B cell (primary cell): ENCODE data around the gene FABP6. TPM values are rescaled to one million over a fixed set of nuclear protein-coding genes. Genes with fewer than 3 reads are reported as not detected.

Experiments
- ATAC-seq: fragments of 200-7000 bp; cut with Tn5 transposase; one replicate; pipeline ENCODE4 v1.10.0; 2021; ENCODE audit warnings: low read depth, mild to moderate bottlenecking, moderate number of reproducible peaks, moderate library complexity
- CTCF ChIA-PET: fragments of 350-600 bp; sonication (Branson Sonifier 250); formaldehyde crosslinking; loops from one replicate; lab custom pipeline; 2021; ENCODE audit warnings: antibody characterized with exemption, inconsistent platforms; lab: Charles Lee
- POLR2A ChIA-PET: fragments of 350-600 bp; sonication (Branson Sonifier 250); formaldehyde crosslinking; loops from one replicate; lab custom pipeline; 2021; ENCODE audit warnings: antibody characterized with exemption; lab: Charles Lee
- DNase-seq: peaks from one replicate; pipeline ENCODE4 v3.0.0; 2013
- H2AFZ ChIP-seq: 2 replicates; pipeline ENCODE4 v1.6.1; 2012; ENCODE audit warnings: mild to moderate bottlenecking, low read depth, low read length; ENCODE audit not compliant: insufficient read depth, poor library complexity, severe bottlenecking
- H3K27ac ChIP-seq, 2 donors: 1 replicate in 1 of 2; 2 replicates in 1 of 2; pipeline ENCODE4 v1.5.1; 2012 to 2013; ENCODE audit warnings: low read length in 2 of 2, mild to moderate bottlenecking in 2 of 2, moderate library complexity in 1 of 2
- H3K27me3 ChIP-seq, 4 experiments: fragments of 200-600 bp in 1 of 4; sonication (generic) in 1 of 4; replicated peaks in 1 of 4; 1 replicate in 2 of 4; 2 replicates in 2 of 4; pipeline versions ENCODE4 v1.6.1 to v1.7.0; 2013 to 2016; ENCODE audit warnings: low read length in 3 of 4, mild to moderate bottlenecking in 2 of 4, mixed read lengths in 1 of 4, moderate library complexity in 1 of 4; ENCODE audit not compliant: insufficient read depth in 4 of 4, control insufficient read depth in 3 of 4; ENCODE audit errors: control extremely low read depth in 1 of 4
- H3K36me3 ChIP-seq, 2 experiments: replicated peaks in 1 of 2; 1 replicate in 1 of 2; 2 replicates in 1 of 2; pipeline versions ENCODE4 v1.6.1 to v1.7.1; 2013; ENCODE audit warnings: low read length in 1 of 2; ENCODE audit not compliant: insufficient read depth in 2 of 2, control insufficient read depth in 1 of 2; ENCODE audit errors: control extremely low read depth in 1 of 2, extremely low read depth in 1 of 2
- H3K4me1 ChIP-seq, 2 donors: fragments of 200-600 bp in 1 of 2; sonication (generic) in 1 of 2; 1 replicate in 1 of 2; 2 replicates in 1 of 2; pipeline versions ENCODE4 v1.5.1 to v1.6.1; 2013 to 2017; ENCODE audit warnings: low read length in 2 of 2; ENCODE audit not compliant: control insufficient read depth in 2 of 2, insufficient read depth in 2 of 2
- H3K4me2 ChIP-seq: replicated peaks from 2 replicates; pipeline ENCODE3; 2012; ENCODE audit warnings: mild to moderate bottlenecking, low read depth, low read length; ENCODE audit not compliant: poor library complexity, severe bottlenecking
- H3K4me3 ChIP-seq, 5 experiments: fragments of 200-600 bp in 1 of 5; sonication (generic) in 1 of 5; 1 replicate in 3 of 5; 2 replicates in 2 of 5; pipeline versions ENCODE4 v1.5.1 to v1.7.0; 2011 to 2016; ENCODE audit warnings: low read length in 4 of 5, mild to moderate bottlenecking in 4 of 5, low read depth in 2 of 5, control low read depth in 1 of 5, moderate library complexity in 1 of 5; ENCODE audit not compliant: insufficient read depth in 1 of 5; ENCODE audit errors: control extremely low read depth in 1 of 5, extremely low read depth in 1 of 5
- H3K79me2 ChIP-seq: fragments of 200-600 bp; sonication (generic); one replicate; pipeline ENCODE4 v1.6.0; 2016; ENCODE audit warnings: low read length; ENCODE audit not compliant: control insufficient read depth, insufficient read depth
- H3K9ac ChIP-seq: fragments of 200-600 bp; sonication (generic); 2 replicates; pipeline ENCODE4 v1.6.1; 2017; ENCODE audit warnings: mild to moderate bottlenecking, low read length, moderate library complexity
- H3K9me3 ChIP-seq, 3 donors: one replicate each; pipeline versions ENCODE4 v1.6.1 to v1.7.1; 2013; ENCODE audit warnings: low read length in 2 of 3; ENCODE audit not compliant: control insufficient read depth in 2 of 3, insufficient read depth in 1 of 3; ENCODE audit errors: control extremely low read depth in 1 of 3
- H4K20me1 ChIP-seq: 2 replicates; pipeline ENCODE4 v1.6.0; 2012; ENCODE audit warnings: mild to moderate bottlenecking, low read length; ENCODE audit not compliant: insufficient read depth, control insufficient read depth, poor library complexity, severe bottlenecking
- H3K27ac Mint-ChIP-seq: one replicate; pipeline ENCODE4 v1.8.0; 2021; ENCODE audit warnings: mixed read lengths
- H3K27me3 Mint-ChIP-seq: one replicate; pipeline ENCODE4 v1.8.0; 2021; ENCODE audit warnings: mixed read lengths
- H3K4me1 Mint-ChIP-seq: one replicate; pipeline ENCODE4 v1.8.0; 2021; ENCODE audit warnings: mixed read lengths
- H3K4me3 Mint-ChIP-seq: one replicate; pipeline ENCODE4 v1.8.0; 2021; ENCODE audit warnings: mixed read lengths
- H3K9me3 Mint-ChIP-seq: one replicate; pipeline ENCODE4 v1.8.0; 2022; ENCODE audit warnings: mixed read lengths; ENCODE audit not compliant: insufficient read depth
- CTCF ChIP-seq: fragments of 200-600 bp; IDR thresholded peaks from one replicate; pipeline ENCODE4 v1.8.0; 2022; ENCODE audit warnings: antibody characterized with exemption, mild to moderate bottlenecking
- EZH2 ChIP-seq: IDR thresholded peaks from 2 replicates; pipeline ENCODE4 v1.6.1; 2012; ENCODE audit warnings: borderline replicate concordance, low read depth, mild to moderate bottlenecking, moderate library complexity, low read length; ENCODE audit not compliant: insufficient read depth, poor library complexity, severe bottlenecking
- WGBS: methylation state at CpG from one replicate; pipeline ENCODE4 v1.1.5; 2013; ENCODE audit warnings: missing lambda C conversion rate; ENCODE audit not compliant: insufficient coverage; 5-methylcytosine and 5-hydroxymethylcytosine counted together
- intact Hi-C: fragments of 100-400 bp; cut with micrococcal nuclease; formaldehyde crosslinking; loops from one replicate; pipeline ENCODE4 v1.10.0; 2022
- polyA plus RNA-seq: library from polyadenylated mRNA; depleted of rRNA; stranded (reverse); fragments of >200 nt; gene quantifications from 2 replicates; pipeline ENCODE4 v1.2.3, GENCODE V29; 2012
- total RNA-seq, 2 donors: library from RNA; stranded (reverse); fragments of 120-200 nt in 1 of 2; gene quantifications; 1 replicate in 1 of 2; 2 replicates in 1 of 2; pipeline versions ENCODE4 v1.2.3 to v1.2.4, GENCODE V29; 2013 to 2022

FABP6 gene
- total and polyA plus RNA-seq, 2 donors (not counting 1 experiment from before 2014, with no cell fraction given) = not detected

GRCh38 chr5:160198146-160198545, 31.2 kb upstream of the FABP6 start:
- Histone ChIP-seq H3K27me3 (peaks cover 0 to 21% (median 5%) of the 10 kb centered on the region in 4 experiments), H3K4me2 (no peak overlapping the region), H3K9me3 (no peaks in the 10 kb centered on the region), H4K20me1 (no peaks in the 10 kb centered on the region), H2AFZ (no peak overlapping the region), H3K4me3 (no peak overlapping the region), H3K27ac (no peak overlapping the region), H3K79me2 (no peaks in the 10 kb centered on the region), H3K36me3 (no peaks in the 10 kb centered on the region), H3K9ac (no peak overlapping the region), H3K4me1 (peaks cover 10% of the 10 kb centered on the region in 2 donors)
- Mint-ChIP-seq H3K27ac (no peak overlapping the region), H3K9me3 (no peaks in the 10 kb centered on the region), H3K4me1 (peaks cover 8% of the 10 kb centered on the region), H3K27me3 (peaks cover 35% of the 10 kb centered on the region), H3K4me3 (no peak overlapping the region)
- no peak for TF ChIP-seq CTCF
- no peak for TF ChIP-seq EZH2
- ATAC-seq = no peak
- ChIA-PET CTCF (interaction anchor here (0.9 to 5.2 kb wide), 3 partner anchors 9 to 147 kb away, joined by 3 to 31 read pairs (median 3); no protein-coding TSS in a partner anchor), POLR2A (no interaction called here)
- DNase-seq = no peak
- 24% methylated on average over 2 of the region's 5 CpGs for WGBS
- intact Hi-C loops = loop anchor here (5.0 kb wide), 1 partner anchor 176 kb away; no protein-coding TSS in a partner anchor

GRCh38 chr5:160198841-160199409, 30.4 kb upstream of the FABP6 start:
- Histone ChIP-seq H3K9me3 (no peaks in the 10 kb centered on the region), H3K27ac (no peak overlapping the region), H3K79me2 (no peaks in the 10 kb centered on the region), H2AFZ (peak overlapping the region; percentile 95), H3K36me3 (no peaks in the 10 kb centered on the region), H3K4me2 (peak overlapping the region; percentile 90), H3K4me1 (peaks cover 10% of the 10 kb centered on the region in 2 donors), H4K20me1 (no peaks in the 10 kb centered on the region), H3K27me3 (peaks cover 0 to 21% (median 5%) of the 10 kb centered on the region in 4 experiments), H3K4me3 (peak overlapping the region in 2 of 5 experiments; percentile 53 to 66), H3K9ac (peak overlapping the region; percentile 63)
- Mint-ChIP-seq H3K4me3 (peak overlapping the region; percentile 62), H3K9me3 (no peaks in the 10 kb centered on the region), H3K27ac (no peak overlapping the region), H3K4me1 (peaks cover 8% of the 10 kb centered on the region), H3K27me3 (peaks cover 35% of the 10 kb centered on the region)
- ATAC-seq (no peak), DNase-seq (no peak)
- no peak for TF ChIP-seq EZH2
- no peak for TF ChIP-seq CTCF
- ChIA-PET CTCF (interaction anchor here (0.7 to 5.2 kb wide), 7 partner anchors 10 to 193 kb away, joined by 3 to 31 read pairs (median 3); no protein-coding TSS in a partner anchor), POLR2A (no interaction called here)
- WGBS = 59% methylated on average over 7 of the region's 8 CpGs
- intact Hi-C loops = loop anchor here (5.0 kb wide), 1 partner anchor 177 kb away; no protein-coding TSS in a partner anchor
